B cell (primary cell): ENCODE results near the gene GAR1.
"Not testable (repeated sequence)": the region's sequence is repeated elsewhere in the genome, so short reads cannot be mapped to it uniquely, and the experiment has no call there.

ENCODE experiments used
- CTCF ChIP-seq: fragments of 200-600 bp; IDR thresholded peaks from one replicate; pipeline ENCODE4 v1.8.0; 2022; ENCODE audit warnings: antibody characterized with exemption, mild to moderate bottlenecking
- EZH2 ChIP-seq: IDR thresholded peaks from 2 replicates; pipeline ENCODE4 v1.6.1; 2012; ENCODE audit warnings: borderline replicate concordance, low read depth, mild to moderate bottlenecking, moderate library complexity, low read length; ENCODE audit not compliant: insufficient read depth, poor library complexity, severe bottlenecking

GRCh38 chr4:109859426-109860300, 44.1 kb downstream of the GAR1 start:
- TF ChIP-seq CTCF, EZH2: not testable (repeated sequence)
